GM18873 (cell line): ENCODE data around the gene GPC2.
A peak's percentile ranks its signal among the peaks of the same experiment; 100 is the strongest.

ENCODE experiments used
- ATAC-seq: cut with Tn5 transposase; IDR thresholded peaks from one replicate; pipeline ENCODE4 v1.9.1; 2021; ENCODE audit warnings: mild to moderate bottlenecking, moderate library complexity, moderate number of reproducible peaks; ENCODE audit not compliant: unreplicated experiment, low FRiP score

GPC2 gene

DNA sequence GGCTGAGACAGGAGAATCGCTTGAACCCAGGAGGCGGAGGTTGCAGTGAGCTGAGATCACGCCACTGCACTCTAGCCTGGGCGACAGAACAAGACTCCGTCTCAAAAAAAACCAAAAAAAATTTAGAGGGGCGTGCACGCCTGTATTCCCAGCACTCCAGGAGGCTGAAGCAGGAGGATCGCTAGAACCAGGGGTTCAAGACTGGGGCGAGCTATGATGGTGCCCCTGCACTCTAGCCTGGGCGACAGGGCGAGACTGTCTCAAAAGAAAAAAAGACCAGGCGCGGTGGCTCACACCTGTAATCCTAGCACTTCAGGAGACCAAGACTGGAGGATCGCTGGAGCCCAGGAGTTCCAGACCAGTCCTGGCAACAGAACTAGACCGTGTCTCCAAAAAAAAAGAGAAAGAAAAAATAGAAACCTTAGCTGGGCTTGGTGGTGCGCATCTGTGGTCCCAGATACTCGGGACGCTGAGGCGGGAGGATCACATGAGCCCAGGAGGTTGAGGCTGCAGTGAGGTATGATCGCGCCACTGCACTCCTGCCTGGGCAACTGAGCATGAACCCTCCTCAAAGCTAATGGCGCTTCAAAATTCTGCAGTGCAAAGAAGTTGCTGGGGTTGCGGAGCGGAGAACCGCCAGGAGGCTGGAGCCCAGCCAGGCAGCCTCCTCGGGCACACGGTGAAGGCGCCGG is 50.8 kb downstream of the GPC2 start:
- ATAC-seq, result no peak

DNA sequence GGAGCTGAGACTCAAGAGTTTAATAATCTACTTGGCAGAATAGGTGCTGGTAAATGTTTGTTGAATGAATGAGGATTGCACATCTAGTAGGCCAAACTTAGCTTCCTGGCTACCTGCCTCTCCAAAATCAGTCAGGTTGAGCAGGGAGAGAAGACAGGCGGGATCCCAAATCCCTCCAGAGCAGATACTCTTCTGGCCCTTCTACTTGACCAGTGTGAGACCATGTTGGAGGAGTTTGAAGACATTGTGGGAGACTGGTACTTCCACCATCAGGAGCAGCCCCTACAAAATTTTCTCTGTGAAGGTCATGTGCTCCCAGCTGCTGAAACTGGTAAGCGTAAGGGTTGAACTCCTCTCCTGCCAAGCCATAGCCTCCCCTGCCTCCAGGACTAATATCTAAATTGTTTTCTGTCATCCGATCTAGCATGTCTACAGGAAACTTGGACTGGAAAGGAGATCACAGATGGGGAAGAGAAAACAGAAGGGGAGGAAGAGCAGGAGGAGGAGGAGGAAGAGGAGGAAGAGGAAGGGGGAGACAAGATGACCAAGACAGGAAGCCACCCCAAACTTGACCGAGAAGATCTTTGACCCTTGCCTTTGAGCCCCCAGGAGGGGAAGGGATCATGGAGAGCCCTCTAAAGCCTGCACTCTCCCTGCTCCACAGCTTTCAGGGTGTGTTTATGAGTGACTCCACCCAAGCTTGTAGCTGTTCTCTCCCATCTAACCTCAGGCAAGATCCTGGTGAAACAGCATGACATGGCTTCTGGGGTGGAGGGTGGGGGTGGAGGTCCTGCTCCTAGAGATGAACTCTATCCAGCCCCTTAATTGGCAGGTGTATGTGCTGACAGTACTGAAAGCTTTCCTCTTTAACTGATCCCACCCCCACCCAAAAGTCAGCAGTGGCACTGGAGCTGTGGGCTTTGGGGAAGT is 52.6 kb downstream of the GPC2 start:
- no peak for ATAC-seq

DNA sequence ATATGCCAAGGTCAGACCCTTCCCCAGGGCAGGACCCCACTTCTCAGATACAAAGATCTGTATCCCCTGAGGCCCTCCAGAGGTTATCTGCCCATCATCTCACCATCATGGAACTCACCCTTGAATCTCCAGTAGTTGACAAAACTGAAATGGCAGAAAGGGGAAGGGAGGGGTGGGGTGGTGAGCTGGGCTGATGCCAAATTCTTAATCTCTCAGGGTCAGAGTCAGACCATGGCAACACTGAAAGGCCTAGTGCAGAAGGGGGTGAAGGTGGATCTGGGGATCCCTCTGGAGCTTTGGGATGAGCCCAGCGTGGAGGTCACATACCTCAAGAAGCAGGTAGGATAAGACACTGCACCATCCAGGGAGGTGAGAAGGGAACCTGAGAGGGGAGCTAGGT is 54.6 kb downstream of the GPC2 start:
- no peak for ATAC-seq

DNA sequence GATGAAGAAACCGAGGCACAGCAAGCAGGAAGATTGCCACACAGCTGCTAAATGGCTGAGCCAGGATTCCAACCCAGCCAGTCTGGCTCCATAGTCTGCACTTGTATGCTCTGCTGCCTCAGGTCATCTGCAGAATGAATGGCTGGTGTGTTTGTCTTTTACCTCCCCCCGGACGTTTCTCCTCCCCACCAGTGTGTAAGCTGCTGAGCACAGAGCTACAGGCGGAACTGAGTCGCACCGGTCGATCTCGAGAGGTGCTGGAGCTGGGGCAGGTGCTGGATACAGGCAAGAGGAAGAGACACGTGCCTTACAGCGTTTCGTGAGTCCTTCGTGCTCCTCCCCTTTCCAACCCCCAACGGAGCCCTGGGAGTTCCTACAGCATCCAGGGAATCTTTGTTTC is 55.1 kb downstream of the GPC2 start:
- ATAC-seq, result no peak

DNA sequence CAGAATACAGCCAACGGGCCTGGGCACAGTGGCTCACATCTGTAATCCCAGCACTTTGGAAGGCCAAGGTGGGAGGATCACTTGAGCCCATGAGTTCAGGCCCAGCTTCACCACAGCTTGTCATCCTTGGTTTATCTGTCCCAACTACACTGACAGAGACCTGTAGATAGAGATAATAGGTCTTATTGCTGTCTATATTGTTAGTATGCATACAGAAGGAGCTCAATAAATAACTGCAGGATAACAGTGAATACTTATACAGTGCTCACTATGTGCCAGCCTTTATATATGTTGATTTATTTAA is 56.5 kb downstream of the GPC2 start:
- ATAC-seq, result no peak

DNA sequence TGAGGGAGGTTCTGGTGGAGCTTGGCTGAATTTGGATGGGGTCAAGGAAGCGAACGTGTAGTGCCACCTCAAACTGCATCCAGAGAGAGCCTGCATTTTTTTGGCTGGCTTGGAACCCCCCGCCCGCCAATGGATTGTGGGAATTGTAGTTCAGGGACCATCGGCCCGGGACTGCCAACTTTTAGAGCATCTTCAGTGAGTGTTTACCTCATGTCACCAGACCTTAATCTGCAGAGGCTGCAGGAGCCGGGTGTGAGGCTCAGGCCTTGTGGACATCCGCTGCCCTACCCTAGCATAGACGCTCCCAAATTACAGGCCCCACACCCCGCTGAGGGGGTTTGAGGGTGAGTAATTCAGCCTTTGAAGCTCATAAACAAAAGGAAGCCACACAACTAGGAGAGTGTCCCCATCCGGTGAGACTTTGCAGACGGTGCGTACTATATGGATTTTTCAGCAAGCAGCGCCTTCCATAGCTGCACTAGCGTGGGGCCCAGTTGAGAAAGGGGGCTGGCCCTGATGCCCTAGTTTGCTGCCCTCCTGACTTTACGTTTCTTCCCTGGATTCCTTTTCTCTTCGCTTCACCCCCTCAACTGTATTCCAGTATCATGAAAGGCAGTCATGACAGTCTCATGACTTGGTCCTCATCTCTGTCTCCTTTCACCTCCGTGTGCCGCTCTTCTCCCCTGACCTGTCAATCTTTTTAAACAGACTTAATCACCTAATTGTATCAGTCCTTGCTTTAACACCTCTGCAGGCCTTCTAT is 57.0 kb downstream of the GPC2 start:
- ATAC-seq, result peak; percentile 18
